ENCODE results near the gene TASP1.

GRCh38 chr20:13648291-13649228, 9.8 kb upstream of the TASP1 start:
- TF ChIP-seq FOXM1 (IDR thresholded peaks at IDR 0.05; ENCODE audit: borderline replicate concordance), result no peak
- no peak for TF ChIP-seq SP1 (IDR thresholded peaks at IDR 0.05)
- TF ChIP-seq ZNF384 (IDR thresholded peaks at IDR 0.05), result no peak
- no peak for TF ChIP-seq NFRKB (IDR thresholded peaks at IDR 0.05)
- TF ChIP-seq FOXK2 (IDR thresholded peaks at IDR 0.05), result no peak
- TF ChIP-seq BHLHE40 (IDR thresholded peaks at IDR 0.05; ENCODE audit: borderline replicate concordance), result no peak
- TF ChIP-seq FOXA1 (IDR thresholded peaks at IDR 0.05), result no peak
- no peak for TF ChIP-seq SUZ12 (IDR thresholded peaks at IDR 0.05)
- no peak for TF ChIP-seq HDGF (IDR thresholded peaks at IDR 0.05; ENCODE audit: borderline replicate concordance)

All from HEK293T (cell line).